ENCODE data around the gene PDE8B.

DNA sequence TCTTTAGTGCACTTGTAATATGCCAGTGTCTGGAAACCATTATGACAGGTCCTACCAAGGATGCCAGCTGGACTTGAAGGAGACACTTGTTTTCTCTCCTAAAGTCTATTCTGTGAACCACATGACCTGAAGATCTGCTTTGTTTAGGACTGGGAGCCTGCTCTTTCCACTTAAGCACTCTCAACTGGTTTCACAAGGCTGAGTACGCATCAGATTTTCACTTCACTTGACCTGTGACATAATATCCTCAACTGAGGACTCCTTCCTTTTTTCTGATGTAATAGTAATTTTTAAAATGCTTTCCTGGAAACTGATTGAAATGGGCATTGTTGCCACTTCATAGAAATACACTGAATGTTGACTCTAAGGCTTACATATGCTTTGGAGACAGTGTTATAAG, 52.2 kb downstream of the PDE8B start:
- TF ChIP-seq, protein P1, sequence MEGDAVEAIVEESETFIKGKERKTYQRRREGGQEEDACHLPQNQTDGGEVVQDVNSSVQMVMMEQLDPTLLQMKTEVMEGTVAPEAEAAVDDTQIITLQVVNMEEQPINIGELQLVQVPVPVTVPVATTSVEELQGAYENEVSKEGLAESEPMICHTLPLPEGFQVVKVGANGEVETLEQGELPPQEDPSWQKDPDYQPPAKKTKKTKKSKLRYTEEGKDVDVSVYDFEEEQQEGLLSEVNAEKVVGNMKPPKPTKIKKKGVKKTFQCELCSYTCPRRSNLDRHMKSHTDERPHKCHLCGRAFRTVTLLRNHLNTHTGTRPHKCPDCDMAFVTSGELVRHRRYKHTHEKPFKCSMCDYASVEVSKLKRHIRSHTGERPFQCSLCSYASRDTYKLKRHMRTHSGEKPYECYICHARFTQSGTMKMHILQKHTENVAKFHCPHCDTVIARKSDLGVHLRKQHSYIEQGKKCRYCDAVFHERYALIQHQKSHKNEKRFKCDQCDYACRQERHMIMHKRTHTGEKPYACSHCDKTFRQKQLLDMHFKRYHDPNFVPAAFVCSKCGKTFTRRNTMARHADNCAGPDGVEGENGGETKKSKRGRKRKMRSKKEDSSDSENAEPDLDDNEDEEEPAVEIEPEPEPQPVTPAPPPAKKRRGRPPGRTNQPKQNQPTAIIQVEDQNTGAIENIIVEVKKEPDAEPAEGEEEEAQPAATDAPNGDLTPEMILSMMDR (IDR thresholded peaks at IDR 0.05): no peak
- no peak for TF ChIP-seq POLR2A (IDR thresholded peaks at IDR 0.05)
- TF ChIP-seq POLR2AphosphoS5 (IDR thresholded peaks at IDR 0.05): no peak

All from suprapubic skin (tissue), 4 donors.